ENCODE measurements around the gene FBXL16.
A peak's percentile ranks its signal among the peaks of the same experiment; 100 is the strongest.
"Not testable (repeated sequence)": the region's sequence is repeated elsewhere in the genome, so short reads cannot be mapped to it uniquely, and the experiment has no call there.

The FBXL16 gene

GRCh38 chr16:692356-693108, 13.1 kb downstream of the FBXL16 start:
- TF ChIP-seq CTCF (IDR thresholded peaks at IDR 0.05; ENCODE audit: low read length) (no peak), EZH2 (IDR thresholded peaks at IDR 0.05; ENCODE audit: borderline replicate concordance, low read length) (no peak)
- Histone ChIP-seq H3K9me2 (ENCODE audit: low read depth, low read length) (no peaks in the 10 kb centered on the region), H3K9ac (ENCODE audit: low read length) (no peak overlapping the region), H3K4me1 (ENCODE audit: insufficient read depth, low read length, severe bottlenecking) (peaks cover 41% of the 10 kb centered on the region), H4K20me1 (ENCODE audit: insufficient read depth, low read length) (no peaks in the 10 kb centered on the region), H3F3A (ENCODE audit: insufficient read depth, low read length) (no peaks in the 10 kb centered on the region), H3K4me2 (ENCODE audit: low read length) (no peak overlapping the region), H3K27me3 (ENCODE audit: insufficient read depth, low read length) (no peaks in the 10 kb centered on the region; the same call in 1 of the 2 replicates), H3K9me3 (ENCODE audit: low read length) (no peaks in the 10 kb centered on the region), H3K36me3 (ENCODE audit: insufficient read depth, low read length) (no peaks in the 10 kb centered on the region), H3K4me3 (ENCODE audit: low read depth, low read length, poor library complexity, severe bottlenecking) (no peak overlapping the region), H2AFZ (ENCODE audit: low read length) (no peak overlapping the region), H3K79me2 (ENCODE audit: insufficient read depth, low read length) (no peaks in the 10 kb centered on the region), H3K27ac (ENCODE audit: low read depth, low read length, poor library complexity, severe bottlenecking) (no peak overlapping the region)

GRCh38 chr16:691242-691641, 14.4 kb downstream of the FBXL16 start:
- H3K9me2 ChIP-seq (ENCODE audit: low read depth, low read length): not testable (repeated sequence)

GRCh38 chr16:689175-689897, 16.3 kb downstream of the FBXL16 start:
- H4K20me1 ChIP-seq (ENCODE audit: insufficient read depth, low read length): no peaks in the 10 kb centered on the region
- H3K79me2 ChIP-seq (ENCODE audit: insufficient read depth, low read length): no peaks in the 10 kb centered on the region
- no peak for TF ChIP-seq EZH2 (IDR thresholded peaks at IDR 0.05; ENCODE audit: borderline replicate concordance, low read length)
- TF ChIP-seq CTCF (IDR thresholded peaks at IDR 0.05; ENCODE audit: low read length): no peak
- peak overlapping the region; percentile 91 for H3K4me3 ChIP-seq (ENCODE audit: low read depth, low read length, poor library complexity, severe bottlenecking)
- peaks cover 16% of the 10 kb centered on the region; the same call in 1 of the 2 replicates for H3K36me3 ChIP-seq (ENCODE audit: insufficient read depth, low read length)
- H2AFZ ChIP-seq (ENCODE audit: low read length): no peak overlapping the region
- peaks cover 37% of the 10 kb centered on the region for H3K4me1 ChIP-seq (ENCODE audit: insufficient read depth, low read length, severe bottlenecking)
- H3K27ac ChIP-seq (ENCODE audit: low read depth, low read length, poor library complexity, severe bottlenecking): no peak overlapping the region
- H3K27me3 ChIP-seq (ENCODE audit: insufficient read depth, low read length): no peaks in the 10 kb centered on the region; the same call in 1 of the 2 replicates
- no peaks in the 10 kb centered on the region for H3F3A ChIP-seq (ENCODE audit: insufficient read depth, low read length)
- no peaks in the 10 kb centered on the region for H3K9me2 ChIP-seq (ENCODE audit: low read depth, low read length)
- peak overlapping the region; percentile 94 for H3K9ac ChIP-seq (ENCODE audit: low read length)
- H3K9me3 ChIP-seq (ENCODE audit: low read length): no peaks in the 10 kb centered on the region
- peak overlapping the region; percentile 95 for H3K4me2 ChIP-seq (ENCODE audit: low read length)

More at GRCh38 chr16:691242-691641, 14.4 kb downstream of the FBXL16 start:
- H3K27ac ChIP-seq (ENCODE audit: low read depth, low read length, poor library complexity, severe bottlenecking); H3K9me3 ChIP-seq (ENCODE audit: low read length); H3K9ac ChIP-seq (ENCODE audit: low read length); H4K20me1 ChIP-seq (ENCODE audit: insufficient read depth, low read length); H2AFZ ChIP-seq (ENCODE audit: low read length); H3K4me2 ChIP-seq (ENCODE audit: low read length); H3K4me3 ChIP-seq (ENCODE audit: low read depth, low read length, poor library complexity, severe bottlenecking); H3K36me3 ChIP-seq (ENCODE audit: insufficient read depth, low read length); H3K79me2 ChIP-seq (ENCODE audit: insufficient read depth, low read length); H3K27me3 ChIP-seq (ENCODE audit: insufficient read depth, low read length); H3F3A ChIP-seq (ENCODE audit: insufficient read depth, low read length): not testable (repeated sequence)
- H3K4me1 ChIP-seq (ENCODE audit: insufficient read depth, low read length, severe bottlenecking): peaks cover 41% of the 10 kb centered on the region

Data from OCI-LY1 (cell line).